Amniotic epithelial cell (primary cell): Measurements from ENCODE around the gene SOD3.

Experiments
- DNase-seq: peaks from one replicate; pipeline ENCODE4 v3.0.0-alpha.2; 2010; ENCODE audit warnings: low read depth

Gene SOD3, protein sequence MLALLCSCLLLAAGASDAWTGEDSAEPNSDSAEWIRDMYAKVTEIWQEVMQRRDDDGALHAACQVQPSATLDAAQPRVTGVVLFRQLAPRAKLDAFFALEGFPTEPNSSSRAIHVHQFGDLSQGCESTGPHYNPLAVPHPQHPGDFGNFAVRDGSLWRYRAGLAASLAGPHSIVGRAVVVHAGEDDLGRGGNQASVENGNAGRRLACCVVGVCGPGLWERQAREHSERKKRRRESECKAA

GRCh38 chr4:24794916-24795665 is at the start of gene SOD3:
Gene SOD3 (plus strand): TSS chr4:24795573. CDS start chr4:24799522, 3,949 bp downstream.
- peak; percentile 47 for DNase-seq

DNA sequence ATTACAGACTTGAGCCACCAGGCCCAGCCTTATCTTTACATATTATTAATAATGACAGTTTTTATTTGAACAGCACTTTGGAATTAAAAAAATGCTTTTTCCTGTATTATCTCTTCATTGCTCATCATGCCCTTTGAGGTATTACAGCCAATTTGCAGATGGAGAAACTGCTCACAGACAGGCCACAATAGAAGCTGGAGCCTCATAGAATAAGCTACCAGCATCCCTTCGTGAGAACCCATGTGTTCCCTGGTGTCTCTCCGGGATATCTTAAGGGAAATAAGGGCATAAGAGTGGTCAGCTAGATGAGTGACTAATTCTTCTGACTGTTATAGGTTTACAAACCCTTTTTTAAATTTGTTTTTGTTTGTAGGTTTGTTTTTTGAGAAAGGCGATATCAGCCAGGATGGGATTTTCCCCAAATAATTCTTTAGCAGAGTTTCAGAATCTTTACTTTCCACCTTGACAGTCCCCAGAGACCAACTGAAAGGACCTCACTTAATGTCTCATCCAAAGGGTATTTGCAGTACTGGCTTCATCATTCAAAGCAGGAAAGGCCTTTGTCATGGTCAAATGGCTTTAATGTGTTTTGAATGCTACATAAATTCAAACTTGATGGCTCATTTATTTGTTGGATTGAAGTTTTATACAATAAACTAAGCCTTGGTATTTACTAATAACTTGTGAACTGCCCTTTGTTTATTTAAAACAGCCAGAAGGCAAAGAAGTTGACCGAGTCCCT is 48.0 kb upstream of the SOD3 start:
- no peak for DNase-seq

DNA sequence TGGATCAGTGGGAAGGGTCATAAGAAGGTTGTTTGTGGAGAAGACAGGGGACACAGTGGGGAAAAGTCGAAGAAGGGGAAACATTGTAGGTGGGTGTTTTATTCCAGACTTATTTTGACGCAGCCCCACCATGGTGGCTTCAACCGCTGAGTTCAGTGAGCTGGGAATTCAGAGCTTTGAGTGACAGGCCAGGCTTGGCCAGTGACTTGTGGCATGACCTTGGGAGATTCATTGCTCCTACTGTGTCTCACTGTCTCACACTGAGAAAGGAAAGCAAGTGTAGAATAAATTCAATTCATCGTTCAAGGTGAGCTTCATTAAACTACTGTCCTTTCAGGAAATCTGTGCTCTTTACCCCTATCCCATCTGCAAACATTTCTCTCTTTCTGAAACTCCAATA is 47.4 kb upstream of the SOD3 start:
- DNase-seq, result no peak

DNA sequence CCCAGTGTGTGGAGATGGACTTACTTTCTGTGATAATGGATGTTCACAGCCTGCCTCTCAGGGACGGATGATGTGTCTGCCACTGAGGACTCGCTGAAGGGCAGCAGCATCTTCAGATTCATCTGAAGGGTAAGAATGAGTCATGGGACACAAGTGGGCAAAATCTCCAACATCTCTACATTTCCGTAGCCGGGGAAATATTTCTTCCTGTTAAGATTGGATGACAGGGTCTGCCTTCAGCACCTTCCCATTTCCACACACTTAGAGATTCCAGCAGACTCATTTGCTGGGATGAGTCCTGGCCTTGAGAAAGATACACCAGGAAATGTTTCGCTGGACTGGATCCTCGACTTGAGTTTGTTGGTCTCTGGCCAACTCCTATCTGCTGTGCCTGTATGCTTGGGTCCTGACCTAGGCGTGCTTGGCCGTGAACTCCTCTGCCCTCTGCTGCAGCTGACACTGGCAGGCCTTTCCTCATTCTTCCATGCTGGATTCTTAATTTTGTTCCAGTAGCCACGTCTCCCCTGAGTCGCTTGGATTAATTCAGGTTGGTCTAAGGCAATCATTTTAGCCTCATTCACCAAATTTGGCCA is 46.5 kb upstream of the SOD3 start:
- DNase-seq, result no peak

DNA sequence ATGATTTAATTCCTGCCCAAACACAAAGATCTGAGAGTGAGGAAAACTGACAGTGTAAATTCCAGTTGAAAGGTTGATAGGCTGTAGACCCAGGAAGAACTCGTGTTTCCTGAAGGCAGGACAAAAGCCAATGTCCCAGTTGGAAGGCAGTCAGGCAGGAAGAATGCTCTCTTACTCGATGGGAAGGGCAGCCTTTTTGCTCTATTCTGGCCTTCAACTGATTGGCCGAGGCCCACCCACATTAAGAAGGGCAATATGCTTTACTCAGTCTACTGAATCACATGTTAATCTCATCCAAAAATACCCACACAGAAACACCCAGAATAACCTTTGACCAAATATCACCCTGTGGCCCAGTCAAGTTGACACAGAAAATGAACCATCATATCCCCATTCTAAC is 45.3 kb upstream of the SOD3 start:
- no peak for DNase-seq

GRCh38 chr4:24751926-24752539 is 43.3 kb upstream of the SOD3 start:
- no peak for DNase-seq

- DNase-seq, result no peak
Measured at GRCh38 chr4:24753519-24753918, 41.9 kb upstream of the SOD3 start.

GRCh38 chr4:24754571-24754970 is 40.8 kb upstream of the SOD3 start:
- DNase-seq, result no peak

DNA sequence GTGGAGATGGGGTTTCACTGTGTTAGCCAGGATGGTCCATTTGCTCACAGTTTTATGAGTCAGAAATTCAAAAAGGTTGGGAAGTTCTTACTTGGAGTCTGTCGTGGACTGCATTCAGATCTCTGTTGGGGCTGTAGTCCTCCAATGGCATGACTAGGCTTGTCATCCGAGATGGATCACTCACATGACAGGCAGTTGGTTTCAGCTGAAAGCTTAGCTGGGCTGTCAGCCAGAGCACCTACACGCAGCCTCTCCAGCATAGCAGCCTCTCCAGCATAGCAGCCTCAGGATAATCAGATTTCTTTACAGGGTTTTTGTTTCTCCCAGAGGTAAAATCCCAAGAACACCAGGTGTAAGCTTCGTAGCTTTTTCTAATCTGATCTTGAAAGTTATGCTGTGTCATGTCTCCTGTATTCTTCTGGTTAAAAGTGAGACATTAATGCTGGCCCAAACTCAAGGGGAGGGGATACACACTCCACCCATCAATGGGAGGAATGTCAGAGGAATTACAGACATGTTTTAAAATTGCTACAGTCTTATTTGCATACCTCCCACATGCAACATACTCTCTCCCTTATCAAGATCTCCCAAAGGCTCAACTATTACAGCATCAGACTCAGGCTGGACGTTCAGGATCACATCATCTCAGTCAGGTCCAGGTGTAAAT is 31.6 kb upstream of the SOD3 start:
- DNase-seq, result peak; percentile 18

- DNase-seq, result no peak
Measured at GRCh38 chr4:24764345-24764744, 31.0 kb upstream of the SOD3 start.

DNA sequence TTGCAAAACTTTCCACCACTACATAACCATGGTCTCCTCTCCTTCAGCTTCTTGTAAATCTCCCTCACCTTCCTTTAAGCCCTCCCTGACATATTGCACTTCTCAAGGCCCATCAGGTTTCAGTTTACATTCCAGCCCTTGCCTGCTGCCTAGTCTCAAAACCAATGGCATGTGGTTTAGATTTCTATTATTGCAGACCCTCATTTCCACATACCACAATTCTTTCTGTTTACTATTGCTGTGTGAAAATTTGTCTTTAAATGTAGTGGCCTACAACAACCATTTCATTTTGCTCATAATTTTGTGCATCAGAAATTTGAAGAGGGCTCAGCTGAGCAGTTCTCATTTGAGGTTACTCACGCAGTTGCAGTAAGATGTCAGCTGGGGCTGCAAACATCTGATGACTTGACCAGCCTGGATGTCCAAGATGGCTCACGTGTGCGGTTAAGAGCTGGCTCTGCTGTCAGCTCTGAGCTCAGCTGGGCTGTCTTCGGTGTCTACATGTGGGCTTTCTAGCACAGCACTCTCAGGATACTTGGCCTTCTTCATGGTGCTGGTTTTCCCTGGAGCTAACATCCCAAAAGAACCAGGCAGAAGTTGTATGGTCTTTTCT is 29.9 kb upstream of the SOD3 start:
- DNase-seq, result no peak

- no peak for DNase-seq
Measured at GRCh38 chr4:24768006-24768405, 27.4 kb upstream of the SOD3 start.

- no peak for DNase-seq
Measured at GRCh38 chr4:24768604-24769003, 26.8 kb upstream of the SOD3 start.

DNA sequence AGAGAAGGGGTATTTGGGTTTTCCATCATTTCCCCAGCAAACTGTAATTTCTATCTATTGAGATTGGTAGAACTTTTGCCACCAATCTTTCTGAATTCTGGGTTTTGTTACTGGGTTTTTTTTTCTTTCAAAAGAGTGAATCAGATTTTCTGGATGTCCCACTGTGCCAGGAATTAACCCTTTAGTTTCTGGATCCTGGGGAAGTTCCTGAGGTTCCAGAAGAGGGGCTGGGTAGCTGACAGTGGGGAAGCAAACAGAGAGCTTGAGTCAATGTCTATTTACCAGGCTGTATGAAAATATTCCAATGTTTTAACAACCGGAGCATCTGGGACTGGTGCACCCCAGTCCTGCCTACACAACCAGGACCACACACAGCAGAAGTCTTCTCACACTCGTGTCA is 25.8 kb upstream of the SOD3 start:
- no peak for DNase-seq

- no peak for DNase-seq
Measured at GRCh38 chr4:24770032-24770584, 25.3 kb upstream of the SOD3 start.

DNA sequence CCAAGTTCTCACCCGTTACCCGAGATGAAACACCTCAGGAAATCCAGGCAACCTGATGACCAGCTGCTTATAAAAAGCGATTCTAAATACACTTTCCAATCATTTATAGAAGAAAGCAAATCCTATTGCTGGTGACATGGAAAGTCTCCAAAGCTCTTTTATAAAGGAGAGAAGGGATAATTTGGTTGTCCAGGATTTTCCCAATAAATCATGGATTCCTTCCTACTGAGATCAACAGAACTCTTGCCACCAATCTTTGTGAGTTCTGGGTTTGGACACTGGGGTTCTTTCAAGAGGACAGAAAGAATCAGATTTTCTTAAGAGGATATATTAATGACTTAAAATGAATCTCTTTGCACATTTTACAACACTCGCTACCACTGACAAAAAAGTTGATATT is 24.7 kb upstream of the SOD3 start:
- no peak for DNase-seq

- DNase-seq, result no peak
Measured at GRCh38 chr4:24771241-24771640, 24.1 kb upstream of the SOD3 start.

- no peak for DNase-seq
Measured at GRCh38 chr4:24772061-24772705, 23.2 kb upstream of the SOD3 start.

- DNase-seq, result no peak
Measured at GRCh38 chr4:24772952-24773351, 22.4 kb upstream of the SOD3 start.

GRCh38 chr4:24774452-24774851 is 20.9 kb upstream of the SOD3 start:
- peak; percentile 12 for DNase-seq
